Peyer's patch (tissue), 4 donors: ENCODE results near the gene MYCN. TPM values are rescaled to one million over a fixed set of nuclear protein-coding genes. Genes with fewer than 3 reads are reported as not detected.

Experiments
- DNase-seq, 3 donors: peaks; one replicate each; pipeline ENCODE4 v3.0.0-alpha.2; 2017 to 2019
- H3K27ac ChIP-seq, 4 donors: fragments of 200-600 bp; sonication (generic); one replicate each; pipeline ENCODE4 v1.5.1; 2016 to 2019
- H3K27me3 ChIP-seq, 2 donors: fragments of 200-600 bp; sonication (generic); one replicate each; pipeline ENCODE4 v1.5.1; 2019
- H3K36me3 ChIP-seq, 3 donors: fragments of 200-600 bp; sonication (generic); one replicate each; pipeline ENCODE4 v1.5.1; 2016 to 2019
- H3K4me1 ChIP-seq, 4 donors: fragments of 200-600 bp; sonication (generic); one replicate each; pipeline ENCODE4 v1.5.1; 2016 to 2019
- H3K4me3 ChIP-seq, 4 donors: fragments of 200-600 bp; sonication (generic); 1 replicate in 3 of 4; 2 replicates in 1 of 4; pipeline ENCODE4 v1.5.1; 2016 to 2019; ENCODE audit warnings: mild to moderate bottlenecking in 1 of 4
- H3K9me3 ChIP-seq, 4 donors: fragments of 200-600 bp; sonication (generic); one replicate each; pipeline ENCODE4 v1.5.1; 2016 to 2019; ENCODE audit warnings: mild to moderate bottlenecking in 1 of 4
- POLR2A ChIP-seq, 2 donors: fragments of 450-650 bp; IDR thresholded peaks; one replicate each; pipeline ENCODE4 v1.5.1; 2017; ENCODE audit warnings: antibody characterized with exemption in 2 of 2, mild to moderate bottlenecking in 2 of 2, moderate library complexity in 2 of 2
- total RNA-seq, 4 donors: library from RNA; depleted of rRNA; stranded (reverse); fragments of >200 nt; gene quantifications; one replicate each; pipeline ENCODE4 v1.1.0, GENCODE V29; 2016
- TF ChIP-seq, protein P1 (sequence below), 6 experiments: fragments of 450-650 bp in 4 of 6; fragments of 200-600 bp in 2 of 6; sonication (generic) in 1 of 6; IDR thresholded peaks; one replicate each; pipeline ENCODE4 v1.5.1; 2017 to 2019; ENCODE audit warnings: antibody characterized with exemption in 6 of 6, mild to moderate bottlenecking in 3 of 6, moderate library complexity in 1 of 6

Gene MYCN
- total RNA-seq, 4 donors from 2014 or later, result 0.94 to 5.0 (median 3.3) TPM

DNA sequence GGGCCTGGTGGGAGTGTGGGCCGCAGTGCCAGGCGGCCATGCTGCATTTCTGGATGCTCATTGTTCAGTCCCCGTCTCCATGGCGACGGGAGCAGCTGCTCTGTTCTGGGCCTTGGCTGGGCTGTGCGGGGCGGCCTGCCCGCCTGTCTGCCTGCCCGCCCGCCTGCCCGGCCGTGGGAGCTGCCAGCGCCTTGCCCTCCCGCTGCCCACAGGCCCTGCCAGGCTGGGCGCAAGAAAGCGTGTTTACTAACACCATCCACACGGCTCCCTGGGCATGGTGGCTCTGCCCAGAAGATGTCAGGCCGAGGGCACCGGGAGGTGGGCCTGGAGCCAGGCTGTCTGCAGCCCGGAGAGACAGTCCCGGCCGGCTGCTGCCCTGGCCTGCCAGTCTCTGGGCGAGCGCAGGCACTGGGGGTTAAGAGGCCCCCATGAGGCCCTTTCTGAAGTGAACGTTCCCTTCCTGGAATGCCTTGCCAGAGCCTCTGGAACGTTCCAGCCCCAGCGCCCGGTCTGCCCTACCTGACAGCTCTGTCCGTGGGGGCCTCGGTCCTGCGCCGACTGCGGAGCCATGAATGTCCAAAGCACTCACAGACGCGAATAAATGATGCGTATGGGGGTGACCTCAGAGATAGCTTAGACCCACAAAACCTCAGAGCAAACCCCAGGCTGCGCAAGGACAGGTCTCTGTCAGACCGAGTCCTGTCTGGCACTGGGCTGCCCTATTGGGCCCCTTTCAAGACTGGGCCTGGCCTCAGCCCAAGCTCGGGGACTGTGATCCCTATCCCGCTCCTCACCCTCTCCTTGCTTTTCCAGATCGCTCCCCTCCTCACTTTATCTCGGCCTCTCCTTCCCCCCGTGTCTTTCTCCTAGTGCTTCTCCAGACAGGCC is 44.3 kb downstream of the MYCN start:
- no peak for TF ChIP-seq POLR2A (IDR thresholded peaks at IDR 0.05)
- TF ChIP-seq, protein P1, sequence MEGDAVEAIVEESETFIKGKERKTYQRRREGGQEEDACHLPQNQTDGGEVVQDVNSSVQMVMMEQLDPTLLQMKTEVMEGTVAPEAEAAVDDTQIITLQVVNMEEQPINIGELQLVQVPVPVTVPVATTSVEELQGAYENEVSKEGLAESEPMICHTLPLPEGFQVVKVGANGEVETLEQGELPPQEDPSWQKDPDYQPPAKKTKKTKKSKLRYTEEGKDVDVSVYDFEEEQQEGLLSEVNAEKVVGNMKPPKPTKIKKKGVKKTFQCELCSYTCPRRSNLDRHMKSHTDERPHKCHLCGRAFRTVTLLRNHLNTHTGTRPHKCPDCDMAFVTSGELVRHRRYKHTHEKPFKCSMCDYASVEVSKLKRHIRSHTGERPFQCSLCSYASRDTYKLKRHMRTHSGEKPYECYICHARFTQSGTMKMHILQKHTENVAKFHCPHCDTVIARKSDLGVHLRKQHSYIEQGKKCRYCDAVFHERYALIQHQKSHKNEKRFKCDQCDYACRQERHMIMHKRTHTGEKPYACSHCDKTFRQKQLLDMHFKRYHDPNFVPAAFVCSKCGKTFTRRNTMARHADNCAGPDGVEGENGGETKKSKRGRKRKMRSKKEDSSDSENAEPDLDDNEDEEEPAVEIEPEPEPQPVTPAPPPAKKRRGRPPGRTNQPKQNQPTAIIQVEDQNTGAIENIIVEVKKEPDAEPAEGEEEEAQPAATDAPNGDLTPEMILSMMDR (IDR thresholded peaks at IDR 0.05), result no peak
- H3K4me1 ChIP-seq, result no peaks in the 10 kb centered on the region
- no peak overlapping the region for H3K4me3 ChIP-seq
- H3K27me3 ChIP-seq, result no peaks in the 10 kb centered on the region
- no peak overlapping the region for H3K27ac ChIP-seq
- H3K36me3 ChIP-seq, result no peaks in the 10 kb centered on the region
- no peak for DNase-seq
- H3K9me3 ChIP-seq, result no peaks in the 10 kb centered on the region

DNA sequence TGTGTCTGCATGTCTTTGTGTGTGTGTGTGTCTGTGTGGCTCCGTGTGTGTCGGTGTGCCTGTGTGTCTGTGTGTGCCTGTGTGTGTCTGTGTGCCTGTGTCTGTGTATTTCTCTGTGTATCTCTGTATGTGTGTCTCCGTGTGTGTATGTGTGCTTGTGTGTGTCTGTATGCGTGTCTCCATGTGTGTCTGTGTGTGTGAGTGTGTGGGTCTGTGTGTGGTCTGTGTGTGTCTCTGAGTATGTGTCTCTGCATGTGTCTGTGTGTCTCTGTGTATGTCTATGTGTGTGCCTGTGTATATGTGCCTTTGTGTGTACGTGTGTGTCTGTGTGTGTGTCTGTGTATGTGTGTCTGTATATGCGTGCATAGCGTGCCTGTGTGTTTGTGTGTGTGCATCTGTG is 45.2 kb downstream of the MYCN start:
- TF ChIP-seq, protein P1 (IDR thresholded peaks at IDR 0.05), result no peak
- TF ChIP-seq POLR2A (IDR thresholded peaks at IDR 0.05), result no peak
- Histone ChIP-seq H3K36me3 (no peaks in the 10 kb centered on the region), H3K27ac (no peak overlapping the region), H3K4me1 (no peaks in the 10 kb centered on the region), H3K9me3 (no peaks in the 10 kb centered on the region), H3K4me3 (no peak overlapping the region), H3K27me3 (no peaks in the 10 kb centered on the region)
- DNase-seq, result no peak

DNA sequence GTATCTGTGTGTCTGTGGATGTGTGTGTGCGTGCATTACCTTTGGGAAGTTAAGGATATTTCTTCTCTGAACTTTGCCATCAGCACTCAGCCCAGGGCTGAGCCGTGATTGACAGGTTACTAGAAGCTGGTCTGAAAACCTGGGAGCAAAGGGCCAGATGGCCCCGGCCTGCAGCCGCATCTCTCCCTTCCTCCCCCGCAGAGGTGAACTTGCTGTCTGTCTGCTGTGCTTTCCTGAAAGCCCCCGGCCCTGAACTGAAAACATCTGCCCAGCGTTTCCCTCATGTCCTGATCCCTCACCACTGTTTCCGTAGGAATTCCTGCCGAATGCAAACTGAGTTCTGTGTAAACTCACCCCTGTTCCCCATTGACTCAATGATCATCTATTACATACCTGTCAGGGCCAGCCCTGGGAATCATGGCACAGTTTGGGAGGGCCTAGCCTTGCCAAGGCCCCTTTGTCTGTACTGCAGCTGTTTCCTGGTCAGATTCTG is 45.8 kb downstream of the MYCN start:
- Histone ChIP-seq H3K9me3 (no peaks in the 10 kb centered on the region), H3K27me3 (no peaks in the 10 kb centered on the region), H3K4me1 (no peaks in the 10 kb centered on the region), H3K4me3 (no peak overlapping the region), H3K36me3 (no peaks in the 10 kb centered on the region), H3K27ac (no peak overlapping the region)
- TF ChIP-seq, protein P1 (IDR thresholded peaks at IDR 0.05), result no peak
- no peak for TF ChIP-seq POLR2A (IDR thresholded peaks at IDR 0.05)
- DNase-seq, result peak in 1 of 3 donors; percentile 57

DNA sequence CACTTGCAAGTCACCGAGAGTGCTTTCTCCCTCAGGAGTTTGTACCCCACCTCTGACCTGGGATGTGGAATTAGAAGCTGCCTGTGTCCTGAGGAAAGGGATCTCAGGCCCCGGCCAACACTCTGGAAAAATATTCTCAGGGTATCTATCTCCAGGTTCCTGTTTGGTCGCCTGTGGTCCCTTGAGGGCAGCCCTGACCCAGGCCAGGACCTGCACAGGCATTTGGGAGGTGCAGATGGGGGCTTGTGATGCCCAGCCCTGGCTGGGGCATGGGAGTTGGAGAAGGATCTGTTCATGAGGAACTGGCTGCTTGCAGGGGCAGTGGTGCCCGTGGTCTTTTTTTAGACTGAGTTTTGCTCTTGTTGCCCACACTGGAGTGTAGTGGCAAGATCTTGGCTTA is 46.3 kb downstream of the MYCN start:
- no peaks in the 10 kb centered on the region for H3K27me3 ChIP-seq
- H3K4me1 ChIP-seq, result no peaks in the 10 kb centered on the region
- TF ChIP-seq, protein P1 (IDR thresholded peaks at IDR 0.05), result no peak
- no peak for TF ChIP-seq POLR2A (IDR thresholded peaks at IDR 0.05)
- no peak overlapping the region for H3K4me3 ChIP-seq
- H3K27ac ChIP-seq, result no peak overlapping the region
- no peaks in the 10 kb centered on the region for H3K9me3 ChIP-seq
- H3K36me3 ChIP-seq, result no peaks in the 10 kb centered on the region
- DNase-seq, result no peak

DNA sequence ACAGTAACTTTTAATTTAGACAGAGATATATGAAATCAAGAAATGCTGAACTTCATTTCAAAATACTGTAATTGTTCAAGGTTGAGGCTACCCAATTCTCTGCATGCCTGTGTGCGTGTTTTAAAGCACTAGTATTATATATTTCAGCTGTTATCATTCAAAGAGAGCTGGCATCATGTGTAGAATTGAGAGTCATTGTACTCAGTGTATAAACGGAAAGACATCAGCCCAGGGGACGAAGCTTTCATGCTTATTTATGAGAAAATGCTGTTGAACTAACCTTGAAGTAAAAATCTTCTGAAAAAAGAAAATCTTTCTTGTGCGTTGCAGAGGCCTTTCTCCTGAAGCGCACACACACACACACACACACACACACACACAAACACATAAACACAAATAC is 48.4 kb downstream of the MYCN start:
- Histone ChIP-seq H3K9me3 (no peaks in the 10 kb centered on the region), H3K4me3 (no peak overlapping the region), H3K36me3 (no peaks in the 10 kb centered on the region), H3K27me3 (no peaks in the 10 kb centered on the region), H3K4me1 (no peaks in the 10 kb centered on the region), H3K27ac (no peak overlapping the region)
- DNase-seq, result no peak
- TF ChIP-seq, protein P1 (IDR thresholded peaks at IDR 0.05), result no peak
- no peak for TF ChIP-seq POLR2A (IDR thresholded peaks at IDR 0.05)
